H1 (cell line): ENCODE measurements around the gene ENTPD2. TPM values are rescaled to one million over a fixed set of nuclear protein-coding genes. Genes with fewer than 3 reads are reported as not detected.

ENCODE experiments used
- CTCF ChIA-PET: fragments of 300-600 bp; sonication (Branson Sonifier 250); formaldehyde crosslinking; loops from one replicate; lab custom pipeline; 2021; ENCODE audit not compliant: partially characterized antibody; lab: Charles Lee
- POLR2A ChIA-PET: fragments of 300-600 bp; sonication (Branson Sonifier 250); formaldehyde crosslinking; loops from one replicate; lab custom pipeline; 2021; ENCODE audit warnings: inconsistent platforms; ENCODE audit not compliant: partially characterized antibody; lab: Charles Lee
- DNase-seq, 2 experiments: peaks; one replicate each; pipeline versions ENCODE4 v3.0.0 to v3.0.0-alpha.2; 2010 to 2022; ENCODE audit warnings: low spot score in 2 of 2, low read depth in 1 of 2, mixed read lengths in 1 of 2
- FAIRE-seq: peaks from 2 replicates; lab custom pipeline; 2011; peaks lifted over from hg19 to GRCh38; lab: Jason Lieb, UNC
- H2AFZ ChIP-seq: 2 replicates; pipeline ENCODE4 v1.8.1; 2012; ENCODE audit warnings: low read length, inconsistent platforms
- H2AK5ac ChIP-seq: 2 replicates; pipeline ENCODE4 v1.6.1; 2013; ENCODE audit warnings: low read depth, low read length
- H2BK120ac ChIP-seq: replicated peaks from 2 replicates; pipeline ENCODE3; 2013; ENCODE audit warnings: low read depth, low read length, inconsistent platforms
- H2BK12ac ChIP-seq: 2 replicates; pipeline ENCODE4 v1.6.1; 2013; ENCODE audit warnings: low read depth, low read length
- H2BK15ac ChIP-seq: 2 replicates; pipeline ENCODE4 v1.6.1; 2013; ENCODE audit warnings: low read length
- H2BK20ac ChIP-seq: 2 replicates; pipeline ENCODE4 v1.6.1; 2013; ENCODE audit warnings: low read length
- H2BK5ac ChIP-seq: 2 replicates; pipeline ENCODE4 v1.6.1; 2013; ENCODE audit warnings: low read depth, low read length
- H3K14ac ChIP-seq: 2 replicates; pipeline ENCODE4 v1.6.1; 2013; ENCODE audit warnings: inconsistent platforms; ENCODE audit not compliant: insufficient read length
- H3K18ac ChIP-seq: 2 replicates; pipeline ENCODE4 v1.6.1; 2013; ENCODE audit warnings: low read length; ENCODE audit errors: extremely low read depth
- H3K23ac ChIP-seq: 2 replicates; pipeline ENCODE4 v1.6.1; 2013; ENCODE audit warnings: inconsistent platforms; ENCODE audit not compliant: insufficient read length
- H3K23me2 ChIP-seq: 2 replicates; pipeline ENCODE4 v1.6.1; 2013; ENCODE audit warnings: low read depth, low read length
- H3K27ac ChIP-seq: 2 replicates; pipeline ENCODE4 v1.6.1; 2011; ENCODE audit warnings: low read depth, low read length, inconsistent platforms
- H3K27me3 ChIP-seq, 4 experiments: replicated peaks in 1 of 4; 1 replicate in 1 of 4; 2 replicates in 3 of 4; pipeline versions ENCODE4 v1.6.1 to v1.8.1; 2011 to 2013; ENCODE audit warnings: low read length in 3 of 4, mild to moderate bottlenecking in 3 of 4, inconsistent platforms in 2 of 4, mixed read lengths in 2 of 4, moderate library complexity in 1 of 4; ENCODE audit not compliant: control insufficient read depth in 3 of 4, insufficient read depth in 3 of 4; ENCODE audit errors: extremely low read depth in 1 of 4
- H3K36me3 ChIP-seq, 4 experiments: 2 replicates each; pipeline versions ENCODE4 v1.6.1 to v1.8.1; 2011 to 2013; ENCODE audit warnings: mild to moderate bottlenecking in 4 of 4, low read length in 3 of 4, moderate library complexity in 2 of 4, control low read depth in 1 of 4, inconsistent platforms in 1 of 4; ENCODE audit not compliant: insufficient read depth in 4 of 4, control insufficient read depth in 2 of 4
- H3K4ac ChIP-seq: replicated peaks from 2 replicates; pipeline ENCODE3; 2013; ENCODE audit warnings: low read length, low read depth, mixed read lengths, inconsistent platforms; ENCODE audit not compliant: insufficient read length
- H3K4me1 ChIP-seq, 4 experiments: replicated peaks in 1 of 4; 1 replicate in 1 of 4; 2 replicates in 3 of 4; pipeline versions ENCODE4 v1.6.1 to v1.8.1; 2011 to 2013; ENCODE audit warnings: low read length in 3 of 4, inconsistent platforms in 2 of 4, mixed read lengths in 1 of 4; ENCODE audit not compliant: insufficient read depth in 4 of 4, control insufficient read depth in 3 of 4
- H3K4me2 ChIP-seq, 2 experiments: 2 replicates each; pipeline versions ENCODE4 v1.6.1 to v1.8.1; 2011 to 2013; ENCODE audit warnings: low read depth in 2 of 2, low read length in 2 of 2, control low read depth in 1 of 2, inconsistent platforms in 1 of 2, mild to moderate bottlenecking in 1 of 2; ENCODE audit not compliant: insufficient read depth in 1 of 2
- H3K4me3 ChIP-seq, 4 experiments: fragments of 200-600, 300-600 bp in 1 of 4; sonication (generic), shearing (Covaris generic), sonication (Bioruptor Twin) in 1 of 4; 2 replicates each; pipeline versions ENCODE4 v1.5.1 to v1.8.1; 2011 to 2016; ENCODE audit warnings: low read length in 4 of 4, low read depth in 3 of 4, control low read depth in 2 of 4, inconsistent platforms in 2 of 4, mild to moderate bottlenecking in 2 of 4, mixed read lengths in 1 of 4, moderate library complexity in 1 of 4; ENCODE audit not compliant: insufficient read depth in 2 of 4; ENCODE audit errors: extremely low read depth in 1 of 4
- H3K56ac ChIP-seq: replicated peaks from 2 replicates; pipeline ENCODE3; 2013; ENCODE audit warnings: low read depth, mild to moderate bottlenecking, mixed read lengths, low read length, inconsistent platforms; ENCODE audit not compliant: insufficient read length
- H3K79me1 ChIP-seq: 2 replicates; pipeline ENCODE4 v1.6.1; 2013; ENCODE audit warnings: low read depth, low read length, control low read depth
- H3K79me2 ChIP-seq, 2 experiments: 2 replicates each; pipeline versions ENCODE4 v1.6.1 to v1.8.1; 2012 to 2013; ENCODE audit warnings: low read length in 2 of 2, mild to moderate bottlenecking in 2 of 2, inconsistent platforms in 1 of 2; ENCODE audit not compliant: insufficient read depth in 2 of 2, control insufficient read depth in 1 of 2
- H3K9ac ChIP-seq, 4 experiments: replicated peaks in 1 of 4; 1 replicate in 1 of 4; 2 replicates in 3 of 4; pipeline versions ENCODE4 v1.6.1 to v1.8.1; 2011 to 2013; ENCODE audit warnings: low read depth in 3 of 4, low read length in 3 of 4, control low read depth in 2 of 4, mild to moderate bottlenecking in 2 of 4, moderate library complexity in 2 of 4, inconsistent platforms in 1 of 4; ENCODE audit errors: extremely low read depth in 1 of 4
- H3K9me3 ChIP-seq, 2 experiments: 2 replicates each; pipeline versions ENCODE4 v1.6.1 to v1.8.1; 2012 to 2013; ENCODE audit warnings: mild to moderate bottlenecking in 2 of 2, moderate library complexity in 2 of 2, control low read depth in 1 of 2, inconsistent platforms in 1 of 2, low read depth in 1 of 2, low read length in 1 of 2, mixed read lengths in 1 of 2; ENCODE audit not compliant: insufficient read depth in 2 of 2
- H4K20me1 ChIP-seq, 2 experiments: replicated peaks in 1 of 2; 2 replicates each; pipeline versions ENCODE3 to v1.8.1; 2011 to 2013; ENCODE audit warnings: inconsistent platforms in 2 of 2, low read length in 2 of 2, mild to moderate bottlenecking in 1 of 2; ENCODE audit not compliant: insufficient read depth in 2 of 2, control insufficient read depth in 1 of 2
- H4K5ac ChIP-seq: 2 replicates; pipeline ENCODE4 v1.6.1; 2013; ENCODE audit warnings: low read length, low read depth, mixed read lengths, inconsistent platforms; ENCODE audit not compliant: insufficient read length
- H4K8ac ChIP-seq: 2 replicates; pipeline ENCODE4 v1.8.0; 2013; ENCODE audit warnings: mild to moderate bottlenecking, moderate library complexity, low read length, inconsistent platforms; ENCODE audit not compliant: insufficient read depth; ENCODE audit errors: extremely low read depth
- H4K91ac ChIP-seq: replicated peaks from 2 replicates; pipeline ENCODE3; 2013; ENCODE audit warnings: low read length, mixed read lengths, inconsistent platforms; ENCODE audit not compliant: insufficient read length
- BACH1 ChIP-seq: IDR thresholded peaks from 2 replicates; pipeline ENCODE4 v1.6.1; 2012; ENCODE audit warnings: low read length, improper control_type of control experiment
- CREB1 ChIP-seq: IDR thresholded peaks from 2 replicates; pipeline ENCODE4 v1.6.1; 2012; ENCODE audit warnings: inconsistent platforms
- E2F6 ChIP-seq: IDR thresholded peaks from 2 replicates; pipeline ENCODE4 v1.6.1; 2012; ENCODE audit warnings: inconsistent platforms
- HDAC2 ChIP-seq, 2 experiments: fragments of 300-600 bp in 1 of 2; sonication (generic) in 1 of 2; IDR thresholded peaks; 2 replicates each; pipeline ENCODE4 v1.6.1; 2011 to 2012; ENCODE audit warnings: low read depth in 2 of 2, low read length in 2 of 2, mild to moderate bottlenecking in 2 of 2, moderate library complexity in 2 of 2, borderline replicate concordance in 1 of 2, inconsistent platforms in 1 of 2
- HDAC6 ChIP-seq: IDR thresholded peaks from one replicate; pipeline ENCODE4 v1.7.1; 2012; ENCODE audit warnings: low read depth, mild to moderate bottlenecking, inconsistent platforms, low read length, moderate library complexity
- MAX ChIP-seq: IDR thresholded peaks from 2 replicates; pipeline ENCODE4 v1.6.1; 2012; ENCODE audit warnings: inconsistent platforms
- SAP30 ChIP-seq: fragments of 300-600 bp; sonication (generic); IDR thresholded peaks from 2 replicates; pipeline ENCODE4 v1.7.1; 2012; ENCODE audit warnings: low read length, moderate library complexity, mild to moderate bottlenecking, inconsistent platforms; ENCODE audit not compliant: insufficient read depth, insufficient replicate concordance
- SIX5 ChIP-seq: IDR thresholded peaks from 2 replicates; pipeline ENCODE4 v1.6.1; 2011; ENCODE audit warnings: mild to moderate bottlenecking, low read depth, low read length
- SP1 ChIP-seq: IDR thresholded peaks from 2 replicates; pipeline ENCODE4 v1.6.1; 2011; ENCODE audit warnings: low read depth, low read length
- SP4 ChIP-seq: IDR thresholded peaks from 2 replicates; pipeline ENCODE4 v1.6.1; 2012; ENCODE audit warnings: low read length, inconsistent platforms
- TBP ChIP-seq: IDR thresholded peaks from 2 replicates; pipeline ENCODE4 v1.6.1; 2011; ENCODE audit warnings: low read depth, low read length, improper control_type of control experiment
- WGBS, 2 experiments: shearing (Covaris generic) in 1 of 2; methylation state at CpG; one replicate each; pipeline versions ENCODE4 v1.1.6 to v1.1.7; 2013 to 2015; ENCODE audit warnings: low lambda C conversion rate in 2 of 2, mixed read lengths in 2 of 2, inconsistent platforms in 1 of 2, low coverage in 1 of 2, missing lambda C conversion rate in 1 of 2; ENCODE audit not compliant: insufficient replicate concordance in 2 of 2, insufficient coverage in 1 of 2, insufficient read length in 1 of 2; ENCODE audit errors: extremely low coverage in 1 of 2, missing lambda C conversion rate in 1 of 2; 5-methylcytosine and 5-hydroxymethylcytosine counted together
- polyA plus RNA-seq, 7 experiments: library from polyadenylated mRNA; depleted of rRNA in 3 of 7; stranded (reverse) in 5 of 7; unstranded in 2 of 7; fragments of >200 nt in 5 of 7; fragments of 200-250 nt in 2 of 7; gene quantifications; 1 replicate in 5 of 7; 2 replicates in 1 of 7; 4 replicates in 1 of 7; pipeline versions ENCODE4 v1.2.1 to v1.2.3, GENCODE V29; 2011 to 2013; ENCODE audit warnings: missing spikeins in 2 of 7, mixed read lengths in 2 of 7
- total RNA-seq: library from RNA; stranded (reverse); fragmentation: NEBNext Ultra II Directional; extraction: Animal tissue kit (Norgen Biotek cat#: 25700); gene quantifications from 2 replicates; pipeline ENCODE4 v1.2.1, GENCODE V29; 2021

The ENTPD2 gene
- total and polyA plus RNA-seq, 2 of the 8 experiments (the other 6 are each of a cell fraction or from before 2014, with no cell fraction given), result 0.65 to 3.8 TPM

GRCh38 chr9:137076636-137077009 lies 22.8 kb upstream of the ENTPD2 start:
- no peak overlapping the region for H2AK5ac ChIP-seq
- no peaks in the 10 kb centered on the region; a peak in 1 of 8 replicates for H3K36me3 ChIP-seq
- no peak overlapping the region for H2BK5ac ChIP-seq
- no peak overlapping the region for H4K91ac ChIP-seq
- peaks cover 13% of the 10 kb centered on the region; the same call in 1 of the 2 replicates for H3K23me2 ChIP-seq
- H4K8ac ChIP-seq, result no peak overlapping the region
- H3K18ac ChIP-seq, result peak overlapping the region; percentile 48
- DNase-seq (no peak), FAIRE-seq (no peak)
- no peak overlapping the region for H3K27ac ChIP-seq
- H2BK15ac ChIP-seq, result peak overlapping the region; percentile 61; the same call in 1 of the 2 replicates
- H3K79me2 ChIP-seq, result no peaks in the 10 kb centered on the region
- H2AFZ ChIP-seq, result no peak overlapping the region
- peak overlapping the region; percentile 62 to 97 for H3K4me2 ChIP-seq
- H3K9ac ChIP-seq, result no peak overlapping the region
- POLR2A ChIA-PET, result interaction anchor here (0.9 to 1.4 kb wide), 7 partner anchors 8 to 185 kb away, joined by 3 to 7 read pairs (median 4); partner anchors contain the start of genes MAN1B1 and SSNA1
- no peak overlapping the region for H3K56ac ChIP-seq
- H3K9me3 ChIP-seq, result no peaks in the 10 kb centered on the region
- CTCF ChIA-PET, result interaction anchor here (1.3 to 4.6 kb wide), 6 partner anchors 8 to 144 kb away, joined by 4 to 27 read pairs (median 14); partner anchors contain the start of genes ABCA2 and NPDC1
- H2BK12ac ChIP-seq, result no peak overlapping the region
- WGBS, 2 experiments, result 71% methylated on average over 15 of the region's 15 CpGs; no CpG with 5 or more reads in 1 of the 2 experiments
- no peak overlapping the region for H2BK120ac ChIP-seq
- H4K5ac ChIP-seq, result no peak overlapping the region
- peak overlapping the region; percentile 18 to 57 (median 32); a peak in 6 of 8 replicates for H3K4me3 ChIP-seq
- no peak overlapping the region for H2BK20ac ChIP-seq
- H3K4ac ChIP-seq, result no peak overlapping the region
- H3K4me1 ChIP-seq, result peaks cover 0 to 20% (median 12%) of the 10 kb centered on the region in 4 experiments; a peak in 6 of 7 replicates
- no peaks in the 10 kb centered on the region for H3K79me1 ChIP-seq
- TF ChIP-seq TBP (no peak), MAX (no peak), BACH1 (no peak), SP4 (no peak), SP1 (no peak), E2F6 (no peak), HDAC6 (no peak), SAP30 (no peak), HDAC2 (IDR thresholded peaks at IDR 0.05; ENCODE audit: borderline replicate concordance in 1 of 2, low read depth in 2 of 2, low read length in 2 of 2) (no peak), SIX5 (no peak), CREB1 (no peak)
- H4K20me1 ChIP-seq, result peaks cover 0 to 7% of the 10 kb centered on the region in 2 experiments
- peaks cover 20 to 50% (median 34%) of the 10 kb centered on the region in 4 experiments for H3K27me3 ChIP-seq
- H3K14ac ChIP-seq, result no peak overlapping the region
- H3K23ac ChIP-seq, result no peak overlapping the region
